Transverse colon (tissue), 3 donors: ENCODE measurements around the gene FTSJ1.
"Not testable (repeated sequence)": the region's sequence is repeated elsewhere in the genome, so short reads cannot be mapped to it uniquely, and the experiment has no call there.

Experiments
- CTCF ChIP-seq, 5 experiments: fragments of 200-600 bp in 3 of 5; fragments of 450-650 bp in 2 of 5; sonication (generic) in 3 of 5; IDR thresholded peaks; 1 replicate in 2 of 5; 2 replicates in 3 of 5; pipeline ENCODE4 v1.5.1; 2016 to 2017; ENCODE audit warnings: antibody characterized with exemption in 5 of 5, inconsistent platforms in 3 of 5, mild to moderate bottlenecking in 2 of 5, moderate library complexity in 1 of 5
- POLR2A ChIP-seq: fragments of 450-650 bp; IDR thresholded peaks from one replicate; pipeline ENCODE4 v1.6.1; 2016; ENCODE audit warnings: antibody characterized with exemption, mild to moderate bottlenecking, moderate library complexity

DNA sequence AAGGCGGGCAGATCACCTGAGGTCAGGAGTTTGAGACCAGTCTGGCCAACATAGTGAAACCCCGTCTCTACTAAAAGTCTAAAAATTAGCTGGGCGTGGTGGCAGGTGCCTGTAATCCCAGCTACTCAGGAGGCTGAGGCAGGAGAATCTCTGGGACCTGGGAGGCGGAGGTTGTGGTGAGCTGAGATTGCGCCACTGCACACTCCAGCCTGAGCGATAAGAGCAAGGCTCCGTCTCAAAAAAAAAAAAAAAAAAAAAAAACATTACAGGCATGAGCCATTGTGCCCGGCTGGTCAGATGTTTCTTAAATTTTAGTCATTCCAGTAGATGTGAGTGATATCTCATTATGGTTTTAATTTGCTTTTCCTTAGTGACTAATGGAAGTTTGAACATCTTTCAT lies 49.9 kb downstream of the FTSJ1 start:
- TF ChIP-seq CTCF (IDR thresholded peaks at IDR 0.05); POLR2A: not testable (repeated sequence)
